KMS-11 (cell line): ENCODE results near the gene MGRN1.

ENCODE experiments used
- H2AFZ ChIP-seq: fragments of 200-600 bp; sonication (generic); 2 replicates; pipeline ENCODE4 v1.6.1; 2016; ENCODE audit warnings: antibody characterized with exemption, mixed run types, low read depth
- H3K27ac ChIP-seq: fragments of 200-600 bp; sonication (generic); 2 replicates; pipeline ENCODE4 v1.6.1; 2016; ENCODE audit warnings: mild to moderate bottlenecking, mixed run types
- H3K27me3 ChIP-seq: fragments of 200-600 bp; sonication (generic); 2 replicates; pipeline ENCODE4 v1.6.1; 2017; ENCODE audit warnings: mild to moderate bottlenecking, low read depth, mixed run types, moderate library complexity; ENCODE audit not compliant: insufficient read depth
- H3K36me3 ChIP-seq: fragments of 200-600 bp; sonication (generic); 2 replicates; pipeline ENCODE4 v1.6.1; 2017; ENCODE audit warnings: mild to moderate bottlenecking, mixed run types; ENCODE audit not compliant: insufficient read depth
- H3K4me1 ChIP-seq: fragments of 200-600 bp; sonication (generic); 2 replicates; pipeline ENCODE4 v1.6.1; 2016; ENCODE audit warnings: mild to moderate bottlenecking, low read depth, mixed run types; ENCODE audit not compliant: poor library complexity, severe bottlenecking
- H3K4me2 ChIP-seq: fragments of 200-600 bp; sonication (generic); 2 replicates; pipeline ENCODE4 v1.7.0; 2016; ENCODE audit warnings: mild to moderate bottlenecking, mixed run types
- H3K4me3 ChIP-seq: fragments of 200-600 bp; sonication (generic); IDR thresholded peaks from 2 replicates; pipeline ENCODE4 v1.6.1; 2017; ENCODE audit warnings: low read depth, low read length, mixed read lengths; ENCODE audit not compliant: insufficient read depth
- H3K79me2 ChIP-seq: fragments of 200-600 bp; sonication (generic); 2 replicates; pipeline ENCODE4 v1.6.1; 2016; ENCODE audit warnings: low read depth, mixed run types; ENCODE audit not compliant: insufficient read depth
- H3K9ac ChIP-seq: fragments of 200-600 bp; sonication (generic); 2 replicates; pipeline ENCODE4 v1.6.1; 2016; ENCODE audit warnings: mild to moderate bottlenecking, mixed run types
- H4K20me1 ChIP-seq: fragments of 200-600 bp; sonication (generic); 2 replicates; pipeline ENCODE4 v1.6.1; 2016; ENCODE audit warnings: mild to moderate bottlenecking, mixed run types; ENCODE audit not compliant: insufficient read depth
- TF ChIP-seq, protein P1 (sequence below): fragments of 200-600 bp; sonication (generic); conservative IDR thresholded peaks from 2 replicates; pipeline ENCODE4 v1.6.1; 2017; ENCODE audit warnings: low read depth, mild to moderate bottlenecking, antibody characterized with exemption, low read length, moderate library complexity, mixed read lengths

Gene MGRN1

DNA sequence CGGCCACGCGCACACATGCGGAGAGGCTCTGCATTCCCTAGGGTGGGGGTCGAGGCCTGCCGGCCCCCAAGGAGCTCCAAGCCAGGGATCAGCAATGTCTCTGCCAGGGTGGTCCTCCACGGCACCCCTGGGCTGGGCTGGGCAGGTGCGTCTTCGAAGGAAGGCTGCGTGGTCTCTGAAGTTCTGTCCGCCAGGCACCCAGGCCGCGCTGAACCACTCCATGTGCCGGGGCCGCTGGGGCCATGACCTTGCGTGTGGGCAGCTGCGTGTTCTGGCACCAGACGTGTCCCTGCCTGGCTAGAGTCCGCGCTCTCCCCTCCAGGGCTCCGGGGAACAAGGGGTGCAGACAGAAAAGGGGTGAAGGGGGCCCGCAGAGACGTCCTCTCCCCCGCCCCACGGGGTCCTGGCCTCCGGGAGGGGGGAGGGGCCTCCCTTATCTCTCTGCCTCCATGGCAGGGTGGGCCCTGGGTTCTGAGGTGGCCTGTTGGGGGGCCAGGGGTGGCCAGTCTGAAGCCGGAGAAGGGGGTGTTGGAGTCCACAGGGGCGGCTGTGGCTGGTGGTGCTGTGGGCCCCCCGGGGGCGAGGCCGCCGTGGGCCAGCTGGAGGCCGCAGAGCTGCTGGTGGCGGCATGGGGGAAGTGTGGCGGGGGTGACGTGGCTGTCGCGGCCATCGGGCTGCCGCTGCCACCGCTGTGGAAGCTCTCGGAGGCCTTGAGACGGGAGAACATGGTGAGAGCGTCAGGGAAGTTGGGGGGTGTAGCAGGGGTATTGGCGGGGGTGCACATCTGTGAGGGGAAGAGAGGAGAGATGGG is 15.2 kb upstream of the MGRN1 start:
- H3K9ac ChIP-seq: no peak overlapping the region
- no peak overlapping the region for H3K27ac ChIP-seq
- no peak overlapping the region for H2AFZ ChIP-seq
- peaks cover 9% of the 10 kb centered on the region; the same call in 1 of the 2 replicates for H3K79me2 ChIP-seq
- H3K4me3 ChIP-seq: no peak overlapping the region
- H4K20me1 ChIP-seq: no peaks in the 10 kb centered on the region
- peaks cover 11% of the 10 kb centered on the region for H3K4me1 ChIP-seq
- H3K36me3 ChIP-seq: no peaks in the 10 kb centered on the region
- TF ChIP-seq, protein P1, sequence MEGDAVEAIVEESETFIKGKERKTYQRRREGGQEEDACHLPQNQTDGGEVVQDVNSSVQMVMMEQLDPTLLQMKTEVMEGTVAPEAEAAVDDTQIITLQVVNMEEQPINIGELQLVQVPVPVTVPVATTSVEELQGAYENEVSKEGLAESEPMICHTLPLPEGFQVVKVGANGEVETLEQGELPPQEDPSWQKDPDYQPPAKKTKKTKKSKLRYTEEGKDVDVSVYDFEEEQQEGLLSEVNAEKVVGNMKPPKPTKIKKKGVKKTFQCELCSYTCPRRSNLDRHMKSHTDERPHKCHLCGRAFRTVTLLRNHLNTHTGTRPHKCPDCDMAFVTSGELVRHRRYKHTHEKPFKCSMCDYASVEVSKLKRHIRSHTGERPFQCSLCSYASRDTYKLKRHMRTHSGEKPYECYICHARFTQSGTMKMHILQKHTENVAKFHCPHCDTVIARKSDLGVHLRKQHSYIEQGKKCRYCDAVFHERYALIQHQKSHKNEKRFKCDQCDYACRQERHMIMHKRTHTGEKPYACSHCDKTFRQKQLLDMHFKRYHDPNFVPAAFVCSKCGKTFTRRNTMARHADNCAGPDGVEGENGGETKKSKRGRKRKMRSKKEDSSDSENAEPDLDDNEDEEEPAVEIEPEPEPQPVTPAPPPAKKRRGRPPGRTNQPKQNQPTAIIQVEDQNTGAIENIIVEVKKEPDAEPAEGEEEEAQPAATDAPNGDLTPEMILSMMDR: no peak
- no peak overlapping the region for H3K4me2 ChIP-seq
- H3K27me3 ChIP-seq: no peaks in the 10 kb centered on the region

DNA sequence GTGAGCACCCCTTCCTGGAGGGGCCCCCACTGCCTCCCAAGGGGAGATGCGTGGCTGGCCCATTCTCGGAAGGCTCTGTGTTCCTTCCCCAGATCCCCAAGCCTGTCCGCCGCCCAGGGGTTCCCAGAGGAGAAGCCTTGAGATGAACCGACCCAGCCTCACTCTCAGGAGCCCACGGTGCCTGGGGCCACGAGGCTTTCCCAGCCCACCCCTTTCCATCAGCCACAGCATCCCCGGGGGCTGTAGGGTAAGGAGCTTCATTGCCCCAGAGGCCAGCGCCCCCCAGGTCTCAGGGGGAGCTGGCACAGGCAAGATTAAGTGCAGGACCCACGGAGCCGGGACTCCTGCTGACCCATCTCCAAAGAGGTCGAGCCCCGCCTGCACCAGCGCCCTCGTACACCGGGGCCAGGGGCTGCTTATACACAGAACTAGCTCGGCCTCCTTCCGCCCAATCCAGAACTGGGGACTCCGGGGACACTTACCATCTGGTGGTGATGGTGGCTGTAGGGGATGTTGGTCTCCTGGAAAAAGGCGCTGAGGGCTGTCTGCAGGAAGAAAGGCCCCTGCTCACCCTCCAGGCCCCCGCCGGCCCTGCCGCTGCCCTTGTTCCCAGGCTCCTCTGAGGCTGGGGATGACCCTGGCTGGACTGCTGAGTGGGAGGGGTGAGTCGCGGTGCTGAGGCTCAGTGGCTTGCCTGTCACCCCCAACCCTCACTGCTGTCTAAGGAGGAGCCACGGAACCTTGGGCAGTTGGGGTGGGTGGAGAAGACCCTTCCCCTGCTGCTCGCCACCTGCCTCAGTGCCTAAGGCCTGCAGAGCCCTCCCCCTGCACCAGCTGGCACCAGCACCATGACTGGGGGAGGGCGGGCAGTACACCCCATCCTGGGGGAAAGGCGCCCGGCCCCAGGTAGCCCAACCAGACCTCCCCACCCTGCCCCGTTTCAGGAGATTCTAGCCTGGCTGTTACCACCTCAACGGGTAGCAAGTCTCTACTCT is 14.3 kb upstream of the MGRN1 start:
- H2AFZ ChIP-seq: no peak overlapping the region
- no peaks in the 10 kb centered on the region for H4K20me1 ChIP-seq

DNA sequence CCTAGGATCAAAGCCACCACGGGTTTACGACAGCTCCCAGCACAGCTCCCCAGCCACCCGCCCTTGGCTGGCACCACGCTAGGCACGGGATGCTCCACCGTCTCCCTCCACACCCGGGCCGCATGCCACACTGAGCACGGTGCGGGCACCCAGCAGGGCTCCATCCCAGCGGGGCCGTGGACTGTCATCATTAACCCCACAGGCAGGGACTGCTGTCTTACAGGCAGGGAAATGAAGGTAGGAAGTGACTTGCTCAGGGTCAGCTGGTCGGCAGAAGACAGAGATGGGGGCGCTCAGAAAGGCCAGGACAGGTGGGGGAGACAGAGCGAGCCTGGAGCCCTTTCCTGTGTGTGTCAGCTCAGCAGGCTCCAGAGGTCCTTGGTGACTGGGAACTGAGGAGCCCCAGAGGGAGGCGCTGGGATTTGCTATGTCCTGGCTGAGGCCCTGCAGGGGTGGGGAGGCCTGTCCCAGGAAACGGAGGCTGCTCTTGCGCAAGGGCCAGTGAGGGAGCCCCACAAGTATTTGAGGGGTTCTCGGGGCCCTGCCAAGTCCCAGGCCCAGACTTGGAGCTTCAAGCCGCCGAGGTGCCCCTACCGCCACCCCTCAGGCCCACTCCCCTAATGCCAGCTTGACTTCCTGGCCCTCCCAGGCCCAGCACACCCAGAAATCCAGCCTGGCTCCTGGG is 13.1 kb upstream of the MGRN1 start:
- TF ChIP-seq, protein P1: no peak
- no peak overlapping the region for H3K4me3 ChIP-seq
- no peak overlapping the region for H3K27ac ChIP-seq
- peaks cover 9% of the 10 kb centered on the region; the same call in 1 of the 2 replicates for H3K79me2 ChIP-seq
- H3K27me3 ChIP-seq: no peaks in the 10 kb centered on the region
- peaks cover 23% of the 10 kb centered on the region for H3K4me1 ChIP-seq
- no peak overlapping the region for H3K4me2 ChIP-seq
- no peak overlapping the region for H2AFZ ChIP-seq
- H4K20me1 ChIP-seq: no peaks in the 10 kb centered on the region
- H3K36me3 ChIP-seq: no peaks in the 10 kb centered on the region
- no peak overlapping the region for H3K9ac ChIP-seq

More for the DNA sequence above, 14.3 kb upstream of the MGRN1 start:
- Histone ChIP-seq H3K4me2 (no peak overlapping the region), H3K27me3 (no peaks in the 10 kb centered on the region), H3K4me3 (no peak overlapping the region), H3K9ac (no peak overlapping the region), H3K4me1 (peaks cover 15% of the 10 kb centered on the region), H3K79me2 (peaks cover 9% of the 10 kb centered on the region; the same call in 1 of the 2 replicates), H3K27ac (no peak overlapping the region), H3K36me3 (no peaks in the 10 kb centered on the region)
- TF ChIP-seq, protein P1: no peak

DNA sequence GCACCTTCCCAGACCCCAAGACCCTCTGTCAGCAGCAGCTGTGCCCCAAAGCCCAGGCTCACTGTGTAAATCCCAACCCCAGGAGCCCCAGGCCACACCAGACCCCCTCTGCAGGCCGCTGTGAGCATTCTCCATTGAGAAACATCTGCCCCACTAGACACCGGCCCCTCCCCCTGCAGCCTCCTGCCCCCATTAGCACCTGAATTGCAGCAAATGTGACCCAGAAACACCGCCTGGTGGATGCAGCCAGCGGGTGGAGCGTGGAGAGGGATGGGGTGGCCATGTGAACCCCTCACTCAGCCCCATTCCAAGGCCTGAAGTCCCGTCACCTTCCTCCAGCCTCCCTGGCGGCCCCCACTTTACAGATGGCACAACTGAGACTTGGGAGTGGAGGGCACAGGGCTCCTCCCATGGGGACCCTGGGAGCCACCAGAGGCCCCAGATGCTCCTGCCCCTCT is 12.1 kb upstream of the MGRN1 start:
- no peaks in the 10 kb centered on the region for H3K36me3 ChIP-seq
- no peak overlapping the region for H3K4me2 ChIP-seq
- no peak overlapping the region for H3K27ac ChIP-seq
- H3K9ac ChIP-seq: no peak overlapping the region
- no peak overlapping the region for H3K4me3 ChIP-seq
- no peaks in the 10 kb centered on the region for H4K20me1 ChIP-seq
- peaks cover 30% of the 10 kb centered on the region for H3K4me1 ChIP-seq
- peaks cover 9% of the 10 kb centered on the region; the same call in 1 of the 2 replicates for H3K79me2 ChIP-seq
- no peaks in the 10 kb centered on the region for H3K27me3 ChIP-seq
- no peak overlapping the region for H2AFZ ChIP-seq
- TF ChIP-seq, protein P1: no peak
